Suprapubic skin (tissue), 4 donors: ENCODE measurements around the gene FCER2.

Source experiments
- CTCF ChIP-seq, 2 donors: fragments of 200-600 bp in 1 of 2; fragments of 450-650 bp in 1 of 2; sonication (generic) in 1 of 2; IDR thresholded peaks; one replicate each; pipeline ENCODE4 v1.5.1; 2016 to 2019; ENCODE audit warnings: antibody characterized with exemption in 2 of 2, mild to moderate bottlenecking in 1 of 2, moderate library complexity in 1 of 2
- EP300 ChIP-seq: sonication (generic); formaldehyde crosslinking; IDR thresholded peaks from one replicate; pipeline ENCODE4 v1.6.1; 2017; ENCODE audit warnings: antibody characterized with exemption
- POLR2A ChIP-seq, 2 donors: fragments of 450-650 bp; IDR thresholded peaks; one replicate each; pipeline ENCODE4 v1.6.1; 2017; ENCODE audit warnings: antibody characterized with exemption in 2 of 2, mild to moderate bottlenecking in 2 of 2, moderate library complexity in 2 of 2
- POLR2AphosphoS5 ChIP-seq, 3 donors: sonication (generic); formaldehyde crosslinking; IDR thresholded peaks; one replicate each; pipeline ENCODE4 v1.6.1; 2017; ENCODE audit warnings: antibody characterized with exemption in 3 of 3

DNA sequence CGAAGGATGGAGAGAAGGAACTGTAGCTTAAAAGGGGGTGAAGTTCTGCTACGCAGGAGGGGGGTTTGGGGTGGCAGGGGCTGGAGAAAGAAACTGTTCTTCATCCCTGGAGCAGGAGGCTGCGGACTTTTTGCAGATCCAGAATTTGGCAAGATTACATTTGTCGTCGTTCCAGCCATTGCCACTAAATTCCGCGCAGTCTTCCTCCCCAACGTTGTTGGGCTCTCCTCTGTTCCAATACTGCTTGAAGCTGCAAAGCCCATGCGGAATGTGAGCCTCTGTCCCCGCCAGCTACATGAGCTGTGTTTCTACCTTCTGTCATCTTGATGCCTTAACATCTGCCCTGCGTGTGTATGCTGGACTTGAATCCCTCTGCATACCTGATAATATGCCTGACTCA lies 41.1 kb upstream of the FCER2 start:
- no peak for TF ChIP-seq CTCF (IDR thresholded peaks at IDR 0.05)
- no peak for TF ChIP-seq POLR2A (IDR thresholded peaks at IDR 0.05)
- no peak for TF ChIP-seq POLR2AphosphoS5 (IDR thresholded peaks at IDR 0.05)
- TF ChIP-seq EP300 = no peak
